GM19328 (cell line): ENCODE measurements around the gene CHST14.

Source experiments
- ATAC-seq: cut with Tn5 transposase; IDR thresholded peaks from one replicate; pipeline ENCODE4 v1.9.1; 2021; ENCODE audit warnings: mild to moderate bottlenecking, moderate library complexity; ENCODE audit not compliant: unreplicated experiment

CHST14 gene

GRCh38 chr15:40470423-40471104, at the start of gene CHST14:
CHST14 (plus strand) TSS chr15:40470984; CDS start chr15:40471214, 230 bp downstream.
- peak; percentile 64 for ATAC-seq

GRCh38 chr15:40421246-40422157, 49.3 kb upstream of the CHST14 start:
- ATAC-seq = no peak

GRCh38 chr15:40424483-40425115, 46.2 kb upstream of the CHST14 start:
- no peak for ATAC-seq

GRCh38 chr15:40425681-40426080, 45.1 kb upstream of the CHST14 start:
- ATAC-seq = no peak

- ATAC-seq = no peak
Observed at GRCh38 chr15:40427188-40427587, 43.6 kb upstream of the CHST14 start.

- no peak for ATAC-seq
Observed at GRCh38 chr15:40428185-40428584, 42.6 kb upstream of the CHST14 start.

GRCh38 chr15:40429068-40429710, 41.6 kb upstream of the CHST14 start:
- ATAC-seq = no peak

- no peak for ATAC-seq
Observed at GRCh38 chr15:40430271-40430805, 40.4 kb upstream of the CHST14 start.

GRCh38 chr15:40435023-40435709, 35.6 kb upstream of the CHST14 start:
- no peak for ATAC-seq

- no peak for ATAC-seq
Observed at GRCh38 chr15:40435710-40436089, 35.1 kb upstream of the CHST14 start.

- no peak for ATAC-seq
Observed at GRCh38 chr15:40436116-40436891, 34.5 kb upstream of the CHST14 start.

GRCh38 chr15:40436892-40437751, 33.7 kb upstream of the CHST14 start:
- ATAC-seq = no peak

- ATAC-seq = no peak
Observed at GRCh38 chr15:40437752-40438687, 32.8 kb upstream of the CHST14 start.

- ATAC-seq = no peak
Observed at GRCh38 chr15:40438712-40439111, 32.1 kb upstream of the CHST14 start.

GRCh38 chr15:40439461-40439959, 31.3 kb upstream of the CHST14 start:
- no peak for ATAC-seq

- ATAC-seq = no peak
Observed at GRCh38 chr15:40439960-40440742, 30.6 kb upstream of the CHST14 start.
